Panc1 (cell line): Measurements from ENCODE around the gene THADA. TPM values are rescaled to one million over a fixed set of nuclear protein-coding genes. Genes with fewer than 3 reads are reported as not detected.

ENCODE experiments used
- ATAC-seq: fragments of 200-7000 bp; cut with Tn5 transposase; 2 replicates; pipeline ENCODE4 v1.9.1; 2020; ENCODE audit warnings: mild to moderate bottlenecking, moderate library complexity
- BruUV-seq: library from RNA; stranded (reverse); fragments of 400-500 nt; replicated peaks from 2 replicates; lab custom pipeline; 2021; lab: Mats Ljungman, UMichigan
- CTCF ChIA-PET: fragments of 300-600 bp; sonication (Branson Sonifier 250); formaldehyde crosslinking; loops from one replicate; lab custom pipeline; 2022; ENCODE audit warnings: antibody characterized with exemption; lab: Charles Lee
- POLR2A ChIA-PET: fragments of 300-600 bp; sonication (Branson Sonifier 250); formaldehyde crosslinking; loops from one replicate; lab custom pipeline; 2022; ENCODE audit warnings: antibody characterized with exemption; lab: Charles Lee
- DNase-seq: peaks from one replicate; pipeline ENCODE4 v3.0.0-alpha.2; 2010; ENCODE audit warnings: low read depth, low spot score
- H3K27ac ChIP-seq: 2 replicates; pipeline ENCODE4 v1.5.1; 2011; ENCODE audit warnings: mild to moderate bottlenecking, low read length, inconsistent platforms
- H3K27me3 ChIP-seq: fragments of 200-500 bp; sonication (Bioruptor generic); 2 replicates; pipeline ENCODE4 v1.6.0; 2014; ENCODE audit warnings: low read length, inconsistent platforms; ENCODE audit not compliant: control insufficient read depth, insufficient read depth
- H3K36me3 ChIP-seq: fragments of 200-500 bp; sonication (Bioruptor generic); 2 replicates; pipeline ENCODE4 v1.5.1; 2014; ENCODE audit warnings: inconsistent platforms, mild to moderate bottlenecking, low read length, moderate library complexity; ENCODE audit not compliant: control insufficient read depth, insufficient read depth
- H3K4me1 ChIP-seq: 2 replicates; pipeline ENCODE4 v1.5.1; 2011; ENCODE audit warnings: inconsistent platforms, mild to moderate bottlenecking, low read length, moderate library complexity; ENCODE audit not compliant: control insufficient read depth, insufficient read depth
- H3K4me3 ChIP-seq, 2 experiments: 2 replicates each; pipeline ENCODE4 v1.5.1; 2011 to 2012; ENCODE audit warnings: low read depth in 2 of 2, low read length in 2 of 2, mild to moderate bottlenecking in 2 of 2, inconsistent platforms in 1 of 2, moderate library complexity in 1 of 2
- H3K9me3 ChIP-seq: fragments of 200-500 bp; sonication (Bioruptor generic); 2 replicates; pipeline ENCODE4 v1.5.1; 2014; ENCODE audit warnings: low read depth, mild to moderate bottlenecking, inconsistent platforms, low read length, moderate library complexity; ENCODE audit not compliant: control insufficient read depth, insufficient read depth
- POLR2AphosphoS5 ChIP-seq: IDR thresholded peaks from 2 replicates; pipeline ENCODE4 v1.6.1; 2012; ENCODE audit warnings: mild to moderate bottlenecking, low read depth, low read length, moderate library complexity
- SIN3A ChIP-seq: IDR thresholded peaks from 2 replicates; pipeline ENCODE4 v1.6.1; 2012; ENCODE audit warnings: low read depth, mild to moderate bottlenecking, low read length, moderate library complexity, borderline replicate concordance; ENCODE audit not compliant: insufficient read depth
- TCF7L2 ChIP-seq: IDR thresholded peaks from 2 replicates; pipeline ENCODE4 v1.6.1; 2011; ENCODE audit warnings: mild to moderate bottlenecking, low read depth, low read length, inconsistent platforms
- in situ Hi-C: cut with HindIII; loops from 2 replicates; pipeline ENCODE4 v1.10.0; 2016; ENCODE audit warnings: low sequenced_read_pairs, low pct_unique_long_range_greater_than_20kb
- intact Hi-C: fragments of 100-400 bp; cut with micrococcal nuclease; formaldehyde crosslinking; loops from one replicate; pipeline ENCODE4 v1.10.0; 2022; ENCODE audit not compliant: unreplicated experiment
- total RNA-seq: library from RNA; stranded (reverse); gene quantifications from one replicate; pipeline ENCODE4 v1.2.1, GENCODE V29; 2021; ENCODE audit not compliant: unreplicated experiment
- TF ChIP-seq, protein P1 (sequence below), 2 experiments: IDR thresholded peaks; 2 replicates each; pipeline ENCODE4 v1.6.1; 2011 to 2012; ENCODE audit warnings: low read depth in 2 of 2, control low read depth in 1 of 2, low read length in 1 of 2, mild to moderate bottlenecking in 1 of 2, moderate library complexity in 1 of 2; ENCODE audit not compliant: insufficient read depth in 1 of 2
- TF ChIP-seq, protein P2 (sequence below): fragments of 450-650 bp; IDR thresholded peaks from 2 replicates; pipeline ENCODE4 v1.5.1; 2017; ENCODE audit warnings: mild to moderate bottlenecking

THADA gene
- total RNA-seq, 1 experiment from 2014 or later = 37.2 TPM

DNA sequence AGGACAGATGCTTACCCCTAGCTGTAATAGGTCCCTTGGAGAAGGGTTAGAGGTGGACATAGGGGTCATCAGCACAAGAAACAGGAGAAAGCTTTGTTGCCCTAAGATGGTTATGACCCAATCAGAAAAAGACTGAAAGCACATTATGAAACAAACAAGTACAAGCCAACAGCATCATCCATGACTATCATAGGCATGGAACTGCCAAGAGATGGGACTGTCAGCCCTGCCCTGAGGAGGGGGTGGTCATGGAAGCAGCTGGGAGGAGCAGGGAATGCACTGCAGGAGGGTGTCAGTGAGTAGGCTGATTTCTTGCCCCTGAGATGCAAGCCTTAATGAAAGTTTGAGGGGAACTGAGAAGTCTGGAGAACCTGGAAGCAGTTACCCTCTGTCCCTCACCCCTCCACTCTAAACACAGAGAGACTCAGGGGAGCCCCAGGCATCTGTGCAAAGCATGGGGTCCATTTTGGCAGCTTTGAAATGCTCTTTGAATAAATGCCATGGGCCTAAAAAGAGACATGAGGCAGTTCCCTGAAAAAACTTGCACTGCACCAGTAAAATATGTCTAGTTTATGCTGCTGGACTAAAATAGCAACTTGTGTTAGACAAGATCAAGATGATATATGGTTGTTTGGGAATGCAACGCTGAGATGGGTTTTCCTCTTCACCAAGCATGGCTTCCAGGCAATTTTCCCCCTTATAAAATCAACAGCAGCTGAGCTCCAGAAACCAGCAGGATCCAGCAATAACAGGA lies 246.8 kb downstream of the THADA start:
- DNase-seq (no peak), ATAC-seq (no peak)
- intact Hi-C loops = no loop called here
- Histone ChIP-seq H3K36me3 (no peaks in the 10 kb centered on the region), H3K4me1 (no peaks in the 10 kb centered on the region), H3K27ac (0 out of 2 replicates have a peak overlapping the region, but pooled peaks have one; percentile 7), H3K9me3 (no peaks in the 10 kb centered on the region), H3K4me3 (no peak overlapping the region), H3K27me3 (no peaks in the 10 kb centered on the region)
- TF ChIP-seq TCF7L2 (no peak), SIN3A (no peak), POLR2AphosphoS5 (no peak)
- TF ChIP-seq, protein P1, sequence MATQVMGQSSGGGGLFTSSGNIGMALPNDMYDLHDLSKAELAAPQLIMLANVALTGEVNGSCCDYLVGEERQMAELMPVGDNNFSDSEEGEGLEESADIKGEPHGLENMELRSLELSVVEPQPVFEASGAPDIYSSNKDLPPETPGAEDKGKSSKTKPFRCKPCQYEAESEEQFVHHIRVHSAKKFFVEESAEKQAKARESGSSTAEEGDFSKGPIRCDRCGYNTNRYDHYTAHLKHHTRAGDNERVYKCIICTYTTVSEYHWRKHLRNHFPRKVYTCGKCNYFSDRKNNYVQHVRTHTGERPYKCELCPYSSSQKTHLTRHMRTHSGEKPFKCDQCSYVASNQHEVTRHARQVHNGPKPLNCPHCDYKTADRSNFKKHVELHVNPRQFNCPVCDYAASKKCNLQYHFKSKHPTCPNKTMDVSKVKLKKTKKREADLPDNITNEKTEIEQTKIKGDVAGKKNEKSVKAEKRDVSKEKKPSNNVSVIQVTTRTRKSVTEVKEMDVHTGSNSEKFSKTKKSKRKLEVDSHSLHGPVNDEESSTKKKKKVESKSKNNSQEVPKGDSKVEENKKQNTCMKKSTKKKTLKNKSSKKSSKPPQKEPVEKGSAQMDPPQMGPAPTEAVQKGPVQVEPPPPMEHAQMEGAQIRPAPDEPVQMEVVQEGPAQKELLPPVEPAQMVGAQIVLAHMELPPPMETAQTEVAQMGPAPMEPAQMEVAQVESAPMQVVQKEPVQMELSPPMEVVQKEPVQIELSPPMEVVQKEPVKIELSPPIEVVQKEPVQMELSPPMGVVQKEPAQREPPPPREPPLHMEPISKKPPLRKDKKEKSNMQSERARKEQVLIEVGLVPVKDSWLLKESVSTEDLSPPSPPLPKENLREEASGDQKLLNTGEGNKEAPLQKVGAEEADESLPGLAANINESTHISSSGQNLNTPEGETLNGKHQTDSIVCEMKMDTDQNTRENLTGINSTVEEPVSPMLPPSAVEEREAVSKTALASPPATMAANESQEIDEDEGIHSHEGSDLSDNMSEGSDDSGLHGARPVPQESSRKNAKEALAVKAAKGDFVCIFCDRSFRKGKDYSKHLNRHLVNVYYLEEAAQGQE (IDR thresholded peaks at IDR 0.05; ENCODE audit: insufficient read depth in 1 of 2, low read depth in 2 of 2, low read length in 1 of 2) = no peak
- TF ChIP-seq, protein P2, sequence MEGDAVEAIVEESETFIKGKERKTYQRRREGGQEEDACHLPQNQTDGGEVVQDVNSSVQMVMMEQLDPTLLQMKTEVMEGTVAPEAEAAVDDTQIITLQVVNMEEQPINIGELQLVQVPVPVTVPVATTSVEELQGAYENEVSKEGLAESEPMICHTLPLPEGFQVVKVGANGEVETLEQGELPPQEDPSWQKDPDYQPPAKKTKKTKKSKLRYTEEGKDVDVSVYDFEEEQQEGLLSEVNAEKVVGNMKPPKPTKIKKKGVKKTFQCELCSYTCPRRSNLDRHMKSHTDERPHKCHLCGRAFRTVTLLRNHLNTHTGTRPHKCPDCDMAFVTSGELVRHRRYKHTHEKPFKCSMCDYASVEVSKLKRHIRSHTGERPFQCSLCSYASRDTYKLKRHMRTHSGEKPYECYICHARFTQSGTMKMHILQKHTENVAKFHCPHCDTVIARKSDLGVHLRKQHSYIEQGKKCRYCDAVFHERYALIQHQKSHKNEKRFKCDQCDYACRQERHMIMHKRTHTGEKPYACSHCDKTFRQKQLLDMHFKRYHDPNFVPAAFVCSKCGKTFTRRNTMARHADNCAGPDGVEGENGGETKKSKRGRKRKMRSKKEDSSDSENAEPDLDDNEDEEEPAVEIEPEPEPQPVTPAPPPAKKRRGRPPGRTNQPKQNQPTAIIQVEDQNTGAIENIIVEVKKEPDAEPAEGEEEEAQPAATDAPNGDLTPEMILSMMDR = no peak
- ChIA-PET CTCF (no interaction called here), POLR2A (no interaction called here)
- in situ Hi-C loops = no loop called here
- no TSS peak for BruUV-seq

DNA sequence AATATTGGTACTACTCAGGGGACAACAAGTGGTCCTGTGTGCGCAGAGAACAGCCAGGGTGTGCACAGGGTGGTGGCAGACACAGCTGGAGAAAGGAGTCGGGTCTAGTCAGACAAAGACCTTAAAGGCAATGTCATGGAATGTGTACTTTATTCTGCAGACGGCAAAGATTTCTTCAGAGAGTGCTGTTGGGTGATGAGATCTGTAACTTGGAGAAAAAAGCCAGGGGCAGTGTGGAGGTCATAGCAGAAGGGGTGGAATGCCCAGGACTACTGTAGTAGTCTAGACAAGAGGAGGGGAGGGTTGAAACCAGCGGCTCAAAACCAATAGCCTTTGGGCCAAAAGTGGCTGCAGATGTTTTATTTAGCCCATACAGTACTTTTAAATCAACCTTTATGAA lies 248.1 kb downstream of the THADA start:
- CTCF ChIA-PET = no interaction called here
- TF ChIP-seq, protein P2 = no peak
- TF ChIP-seq SIN3A (no peak), POLR2AphosphoS5 (no peak), TCF7L2 (no peak)
- TF ChIP-seq, protein P1 (IDR thresholded peaks at IDR 0.05; ENCODE audit: insufficient read depth in 1 of 2, low read depth in 2 of 2, low read length in 1 of 2) = no peak
- Histone ChIP-seq H3K9me3 (no peaks in the 10 kb centered on the region), H3K4me1 (no peaks in the 10 kb centered on the region), H3K27ac (no peak overlapping the region), H3K27me3 (no peaks in the 10 kb centered on the region), H3K36me3 (no peaks in the 10 kb centered on the region), H3K4me3 (no peak overlapping the region)
- no peak for ATAC-seq
- POLR2A ChIA-PET = no interaction called here
- no peak for DNase-seq
- in situ Hi-C loops (no loop called here), intact Hi-C loops (no loop called here)
- BruUV-seq = no TSS peak
